Epithelial cell of proximal tubule (primary cell): ENCODE results near the gene EFCAB6. TPM values are rescaled to one million over a fixed set of nuclear protein-coding genes. Genes with fewer than 3 reads are reported as not detected.

ENCODE experiments used
- DNase-seq: peaks from one replicate; pipeline ENCODE4 v3.0.0-alpha.2; 2011; ENCODE audit warnings: low read depth
- H3K4me3 ChIP-seq: 2 replicates; pipeline ENCODE4 v1.5.1; 2011; ENCODE audit warnings: low read depth, mild to moderate bottlenecking, low read length
- total RNA-seq: library from RNA; depleted of rRNA; stranded (reverse); fragments of >200 nt; gene quantifications from 2 replicates; pipeline ENCODE4 v1.2.3, GENCODE V29; 2015
- TF ChIP-seq, protein P1 (sequence below): conservative IDR thresholded peaks from 2 replicates; pipeline ENCODE4 v1.5.1; 2012; ENCODE audit warnings: low read depth, mild to moderate bottlenecking, low read length

Gene EFCAB6
- total RNA-seq, 1 donor from 2014 or later = 0.23 TPM

DNA sequence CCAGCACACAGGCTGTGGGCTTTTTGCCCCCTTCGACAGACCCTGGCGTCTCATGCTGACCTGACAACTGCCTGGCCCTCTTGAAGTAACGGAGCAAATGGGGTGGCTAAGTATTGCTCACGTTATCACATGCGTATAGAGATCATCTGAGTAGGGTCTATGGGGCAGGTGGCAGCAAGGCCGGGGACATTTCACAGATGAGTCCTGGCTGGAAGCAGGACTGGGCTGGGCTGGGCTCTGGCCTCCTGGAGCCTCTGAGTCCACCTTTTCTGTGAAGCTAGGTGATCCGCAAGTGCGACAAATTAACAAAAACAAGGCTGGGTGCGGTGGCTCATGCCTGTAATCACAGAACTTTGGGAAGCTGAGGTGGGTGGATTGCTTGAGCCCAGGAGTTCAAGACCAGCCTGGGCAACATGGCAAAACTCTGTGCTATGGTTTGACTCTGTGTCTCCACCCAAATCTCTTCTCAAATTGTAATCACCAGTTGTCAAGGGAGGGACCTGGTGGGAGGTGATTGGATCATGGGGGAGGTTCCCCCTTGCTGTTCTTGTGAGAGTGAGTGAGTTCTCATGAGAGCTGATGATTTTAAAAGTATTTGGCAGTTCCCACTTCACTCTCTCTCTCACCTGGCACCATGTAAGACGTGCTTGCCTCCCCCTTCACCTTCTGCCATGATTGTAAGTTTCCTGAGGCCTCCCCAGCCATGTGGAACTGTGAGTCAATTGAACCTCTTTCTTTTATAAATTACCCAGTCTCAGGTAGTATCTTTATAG lies 278.3 kb downstream of the EFCAB6 start:
- H3K4me3 ChIP-seq = no peak overlapping the region
- no peak for DNase-seq
- TF ChIP-seq, protein P1, sequence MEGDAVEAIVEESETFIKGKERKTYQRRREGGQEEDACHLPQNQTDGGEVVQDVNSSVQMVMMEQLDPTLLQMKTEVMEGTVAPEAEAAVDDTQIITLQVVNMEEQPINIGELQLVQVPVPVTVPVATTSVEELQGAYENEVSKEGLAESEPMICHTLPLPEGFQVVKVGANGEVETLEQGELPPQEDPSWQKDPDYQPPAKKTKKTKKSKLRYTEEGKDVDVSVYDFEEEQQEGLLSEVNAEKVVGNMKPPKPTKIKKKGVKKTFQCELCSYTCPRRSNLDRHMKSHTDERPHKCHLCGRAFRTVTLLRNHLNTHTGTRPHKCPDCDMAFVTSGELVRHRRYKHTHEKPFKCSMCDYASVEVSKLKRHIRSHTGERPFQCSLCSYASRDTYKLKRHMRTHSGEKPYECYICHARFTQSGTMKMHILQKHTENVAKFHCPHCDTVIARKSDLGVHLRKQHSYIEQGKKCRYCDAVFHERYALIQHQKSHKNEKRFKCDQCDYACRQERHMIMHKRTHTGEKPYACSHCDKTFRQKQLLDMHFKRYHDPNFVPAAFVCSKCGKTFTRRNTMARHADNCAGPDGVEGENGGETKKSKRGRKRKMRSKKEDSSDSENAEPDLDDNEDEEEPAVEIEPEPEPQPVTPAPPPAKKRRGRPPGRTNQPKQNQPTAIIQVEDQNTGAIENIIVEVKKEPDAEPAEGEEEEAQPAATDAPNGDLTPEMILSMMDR = no peak

DNA sequence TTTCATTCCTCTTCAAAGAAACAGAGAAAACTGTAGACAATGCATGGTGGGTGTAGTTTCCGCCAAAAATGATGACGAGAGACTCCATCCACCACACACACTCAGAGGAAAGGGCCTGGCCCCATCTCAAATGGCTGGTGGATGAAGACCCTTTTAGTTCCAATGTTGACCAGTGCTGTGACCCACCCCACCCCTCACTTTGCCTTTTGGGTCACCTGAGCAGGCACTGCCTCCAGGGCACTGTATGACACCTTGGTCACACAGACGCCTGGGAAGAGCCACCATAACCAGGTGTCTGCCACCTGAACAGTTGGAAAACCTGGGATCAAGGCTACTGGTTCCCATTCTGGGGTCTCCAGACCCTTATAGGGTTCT lies 279.0 kb downstream of the EFCAB6 start:
- no peak for DNase-seq
- H3K4me3 ChIP-seq = no peak overlapping the region
- TF ChIP-seq, protein P1 = no peak

DNA sequence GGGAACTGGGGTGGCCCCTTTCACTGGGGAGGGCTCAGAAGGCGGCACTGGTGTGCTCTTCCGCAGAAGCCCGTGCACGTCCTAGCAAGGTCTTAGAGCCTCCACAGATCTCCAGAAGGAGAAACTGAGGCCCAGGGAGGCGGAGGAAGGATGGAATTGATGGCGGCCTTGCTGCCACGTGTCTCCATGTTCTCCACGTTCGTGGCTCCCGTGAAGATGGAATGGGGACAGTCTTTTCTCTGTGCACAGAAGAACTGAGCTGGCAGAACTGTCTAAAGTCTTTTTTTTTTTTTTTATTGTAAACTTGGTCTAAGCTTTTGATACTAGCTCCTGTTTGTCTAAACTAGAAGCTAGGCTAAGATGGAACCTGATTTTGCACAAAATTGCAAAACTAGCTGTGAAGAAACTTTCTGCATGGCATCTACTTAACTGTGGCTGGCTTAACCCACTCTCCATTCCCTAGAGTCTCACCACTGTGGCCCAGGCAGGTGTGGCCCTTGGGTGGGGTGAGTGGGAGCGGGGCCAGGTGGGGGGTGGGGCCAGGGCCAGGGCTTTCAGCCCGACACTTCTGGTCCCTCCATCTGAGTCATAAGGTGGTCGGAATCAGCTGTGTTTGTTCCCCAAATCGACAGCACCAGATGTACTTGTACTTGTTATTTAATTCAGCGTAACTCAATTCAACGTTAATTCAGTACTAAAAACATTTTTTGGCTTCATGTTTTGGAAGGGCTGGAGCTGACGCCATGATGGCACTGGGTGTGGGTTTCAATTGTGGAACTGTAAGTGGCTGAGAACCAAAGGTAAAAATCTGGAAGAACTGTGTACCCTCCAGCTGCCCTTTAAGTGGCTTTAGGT lies 279.6 kb downstream of the EFCAB6 start:
- H3K4me3 ChIP-seq = no peak overlapping the region
- TF ChIP-seq, protein P1 = no peak
- no peak for DNase-seq

DNA sequence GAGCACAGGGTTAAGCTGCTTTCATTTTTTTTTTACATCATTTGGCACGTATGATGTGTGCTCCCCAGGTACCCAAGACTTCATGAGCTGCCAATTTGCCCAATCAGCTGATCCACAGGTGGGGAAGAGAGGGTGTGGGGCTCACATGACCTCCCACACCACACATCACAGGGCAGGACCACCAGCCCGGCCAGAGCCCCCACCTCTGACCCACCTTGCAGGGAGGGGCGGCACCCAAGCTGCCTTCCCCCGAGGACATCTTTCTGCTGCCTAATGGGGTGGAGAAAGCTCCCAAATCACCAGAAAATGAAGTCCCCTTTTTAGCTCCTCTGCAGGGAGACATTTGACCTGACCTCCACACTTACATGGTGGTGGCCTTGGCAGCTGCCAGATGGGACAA lies 280.5 kb downstream of the EFCAB6 start:
- DNase-seq = no peak
- H3K4me3 ChIP-seq = no peak overlapping the region
- TF ChIP-seq, protein P1 = no peak

DNA sequence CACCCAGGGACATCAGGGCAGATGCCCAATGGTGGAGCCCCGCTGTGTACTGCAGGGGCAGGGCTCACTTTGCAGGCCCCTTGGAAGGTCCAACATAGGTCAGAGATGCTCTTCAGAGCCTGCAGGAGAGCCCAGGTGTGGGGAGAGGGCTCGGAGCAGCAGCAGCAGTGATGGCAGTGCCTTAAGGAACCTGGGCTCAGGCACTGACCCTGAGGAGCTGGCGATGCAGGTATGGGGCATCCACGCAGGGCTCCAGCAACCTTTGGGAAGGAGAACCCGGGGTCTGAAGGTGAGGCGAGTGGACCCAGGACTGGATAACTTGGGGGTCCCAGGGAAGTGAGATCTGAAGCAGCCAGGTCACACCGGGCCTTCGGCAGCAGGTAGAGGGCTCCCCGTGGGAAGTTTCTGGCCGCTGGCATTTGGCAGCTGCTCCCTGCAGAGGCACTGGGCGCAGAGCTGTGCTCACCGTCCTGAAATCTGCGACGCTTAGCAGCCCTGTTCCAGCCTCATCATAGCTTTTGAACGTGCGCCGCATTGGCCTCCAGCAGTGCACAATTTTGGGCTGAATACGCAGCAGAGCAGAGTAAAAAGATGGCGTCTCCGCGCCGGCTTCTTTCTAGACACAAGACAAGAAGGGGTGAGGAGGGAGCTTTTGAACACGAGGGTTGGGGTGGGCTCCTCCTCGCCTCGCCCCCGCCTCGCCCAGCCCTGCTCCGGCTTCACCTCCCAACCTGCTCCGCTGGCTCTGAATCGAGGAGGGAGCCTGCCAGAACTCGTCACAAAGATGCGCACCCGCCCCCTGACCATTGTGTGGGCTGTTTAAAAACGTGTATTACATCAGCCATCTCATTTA lies 281.5 kb downstream of the EFCAB6 start:
- no peak overlapping the region for H3K4me3 ChIP-seq
- no peak for DNase-seq
- TF ChIP-seq, protein P1 = no peak

DNA sequence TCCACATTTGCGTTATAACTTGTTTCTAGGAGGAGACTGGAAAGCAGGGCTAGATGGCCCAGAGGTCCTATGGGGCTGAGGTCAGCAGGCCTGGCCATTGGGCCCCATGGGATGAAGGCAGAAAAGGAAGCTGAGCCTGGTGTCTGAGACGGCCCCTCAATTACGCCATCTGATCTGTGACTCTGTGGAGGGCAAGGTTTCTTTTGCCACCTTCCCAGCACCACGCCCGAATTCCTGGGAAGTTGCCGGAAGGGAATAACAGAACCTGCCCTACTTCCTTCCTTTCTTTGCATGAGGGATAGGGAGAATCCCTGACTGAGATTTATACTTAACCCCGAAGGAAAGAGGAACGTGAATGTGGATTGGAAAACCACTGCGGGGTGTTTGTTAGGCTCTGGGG lies 282.2 kb downstream of the EFCAB6 start:
- DNase-seq = no peak

More for the DNA sequence above, 282.2 kb downstream of the EFCAB6 start:
- TF ChIP-seq, protein P1 = no peak
- no peak overlapping the region for H3K4me3 ChIP-seq
